ENCODE data around the gene ANAPC4.

ANAPC4 gene

DNA sequence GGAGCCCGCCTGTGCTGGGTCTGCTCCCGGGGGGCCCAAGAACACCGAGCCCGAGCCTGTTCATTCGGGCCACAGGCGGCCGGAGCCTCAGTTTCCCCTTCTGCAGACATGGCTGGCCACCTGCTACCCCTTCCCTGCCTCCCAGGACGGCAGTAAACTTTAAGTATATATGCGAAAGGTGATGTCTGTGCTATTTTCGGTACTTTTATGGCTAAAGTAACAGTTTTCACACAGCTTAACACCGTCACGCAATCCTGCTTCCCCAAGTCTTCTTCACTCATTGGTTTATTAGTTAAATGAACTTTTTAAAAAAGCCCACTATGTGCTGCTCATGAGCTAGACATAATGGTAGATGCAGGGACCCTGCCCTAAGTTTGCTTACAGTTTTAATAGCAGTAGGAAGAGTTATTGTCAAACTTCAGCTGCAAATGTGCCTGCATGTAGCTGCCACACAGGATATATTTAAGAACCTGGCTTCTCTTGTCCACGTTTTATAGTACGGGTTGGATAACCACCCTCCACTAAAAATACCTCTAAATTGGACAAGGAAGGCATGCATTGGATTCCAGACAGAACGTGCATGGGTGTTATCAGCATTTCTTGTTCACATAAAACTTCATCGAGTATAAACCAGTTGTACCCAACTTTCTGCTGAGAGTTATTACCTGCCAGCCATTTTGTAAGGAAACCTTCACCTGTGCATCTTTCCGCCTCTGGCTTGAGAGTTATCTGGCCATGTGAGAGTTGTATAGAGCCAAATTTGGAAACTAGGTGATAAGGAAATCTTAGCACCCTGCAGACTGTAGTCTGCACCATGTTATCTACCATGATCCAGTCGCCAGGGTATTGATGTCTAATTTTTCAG, 741 bp downstream of the ANAPC4 start:
- DNase-seq: peak; percentile 2

DNA sequence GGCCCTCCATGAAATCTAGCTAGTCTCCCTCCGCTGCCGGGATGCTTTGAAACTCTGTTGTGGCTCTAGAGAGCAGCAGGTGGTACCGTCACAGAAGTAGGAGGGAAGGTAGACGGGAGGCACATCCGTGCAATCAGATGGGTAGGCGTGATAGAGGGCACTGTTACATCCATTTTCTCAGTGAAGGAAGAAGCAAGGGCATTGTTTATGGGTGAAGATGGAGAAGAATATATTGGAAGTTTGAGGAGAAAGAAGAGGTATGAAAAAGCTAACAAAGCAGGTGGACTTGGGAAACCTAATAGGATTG, 1.3 kb downstream of the ANAPC4 start:
- no peak for DNase-seq

DNA sequence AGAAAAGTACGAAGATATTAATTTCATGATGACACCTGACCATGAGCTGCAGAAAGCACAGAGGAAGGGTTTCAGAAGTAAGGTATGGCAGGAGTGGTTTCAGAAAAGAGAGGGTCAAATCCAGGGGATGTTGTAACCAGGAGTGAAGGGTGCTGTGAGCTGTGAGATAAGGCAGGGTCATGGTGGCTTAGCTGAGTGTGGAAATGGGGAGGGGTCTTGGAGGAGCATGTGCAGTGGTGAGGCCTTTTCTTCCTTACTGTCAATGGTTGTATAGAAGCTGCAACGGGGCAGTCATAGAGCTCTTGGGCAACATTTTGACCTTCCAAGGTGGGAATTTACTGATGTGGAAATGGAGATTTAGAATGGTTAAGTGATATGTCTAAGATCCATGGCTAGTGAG, 2.5 kb downstream of the ANAPC4 start:
- DNase-seq: no peak

DNA sequence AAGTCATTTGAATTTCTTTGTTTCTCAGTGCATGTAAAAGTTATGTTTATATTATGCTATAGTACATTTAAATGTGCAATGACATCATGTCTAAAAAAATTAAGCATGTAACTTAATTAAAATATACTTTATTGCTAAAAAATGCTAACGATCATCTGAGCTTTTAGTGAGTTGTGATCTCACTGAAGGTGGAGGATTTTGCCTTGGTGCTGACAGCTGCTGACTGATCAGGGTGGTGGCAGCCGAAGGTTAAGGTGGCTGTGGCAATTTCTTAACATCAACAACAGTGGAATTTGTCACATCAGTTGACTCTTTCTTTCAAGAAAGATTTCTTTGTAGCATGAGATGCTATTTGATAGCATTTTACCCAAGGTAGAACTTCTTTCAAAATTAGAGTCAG, 6.6 kb downstream of the ANAPC4 start:
- no peak for DNase-seq

DNA sequence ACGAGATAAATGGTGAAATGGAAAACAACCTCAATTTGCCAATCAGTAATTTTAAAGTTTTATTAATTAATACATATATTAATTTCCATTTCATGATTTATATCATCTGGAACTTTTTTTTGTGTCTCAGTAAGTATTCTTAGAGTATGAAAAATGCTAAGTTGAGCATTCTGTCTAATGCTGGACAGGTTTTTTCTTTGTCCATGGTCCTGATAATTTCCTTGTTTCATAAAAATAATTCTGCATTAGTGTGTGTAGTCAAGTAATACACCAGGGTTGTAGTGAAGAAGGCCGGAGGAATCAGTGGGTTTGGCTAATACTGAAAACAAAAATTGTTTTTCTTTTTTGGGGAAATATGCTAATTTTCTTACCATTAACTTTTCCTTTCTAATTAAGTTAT, 9.9 kb downstream of the ANAPC4 start:
- DNase-seq: no peak

DNA sequence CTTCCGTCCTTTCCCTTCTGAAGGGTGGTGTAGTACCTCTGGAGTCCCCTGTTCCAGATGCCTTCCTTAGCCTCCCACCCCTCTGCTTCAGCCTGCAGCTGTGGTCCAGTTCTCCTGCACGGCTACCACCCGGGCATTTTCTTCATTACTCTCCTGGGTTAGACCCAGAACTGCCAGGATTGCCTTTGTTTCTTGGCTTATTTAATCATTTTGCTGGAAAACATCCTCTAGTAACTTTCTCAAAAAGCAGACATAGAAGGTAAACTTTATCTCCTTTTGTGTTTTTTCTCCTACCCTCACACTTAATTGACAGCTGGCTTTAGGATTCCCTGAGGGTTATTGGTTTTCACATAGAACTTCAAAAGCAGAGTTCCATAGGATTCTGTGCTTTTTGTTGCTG, 20.2 kb downstream of the ANAPC4 start:
- no peak for DNase-seq

DNA sequence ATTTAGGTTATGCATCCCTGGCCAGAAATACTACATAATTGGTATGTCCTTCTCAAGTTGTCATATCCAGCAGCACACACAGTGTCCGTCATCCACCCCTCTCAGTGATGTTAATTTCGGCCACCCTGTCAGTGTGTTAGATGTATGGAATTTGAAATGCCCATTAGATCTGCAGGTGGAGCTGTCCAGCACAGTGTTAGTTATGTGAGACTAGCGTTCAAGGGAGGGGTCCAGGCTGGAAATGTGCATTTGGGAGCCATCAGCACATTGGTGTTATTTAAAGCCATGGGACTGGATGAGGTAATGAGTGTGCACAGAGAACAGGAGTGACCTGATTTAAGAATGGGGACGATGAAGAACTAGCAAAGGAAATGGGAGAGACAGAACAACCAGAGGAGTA, 22.4 kb downstream of the ANAPC4 start:
- DNase-seq: no peak

DNA sequence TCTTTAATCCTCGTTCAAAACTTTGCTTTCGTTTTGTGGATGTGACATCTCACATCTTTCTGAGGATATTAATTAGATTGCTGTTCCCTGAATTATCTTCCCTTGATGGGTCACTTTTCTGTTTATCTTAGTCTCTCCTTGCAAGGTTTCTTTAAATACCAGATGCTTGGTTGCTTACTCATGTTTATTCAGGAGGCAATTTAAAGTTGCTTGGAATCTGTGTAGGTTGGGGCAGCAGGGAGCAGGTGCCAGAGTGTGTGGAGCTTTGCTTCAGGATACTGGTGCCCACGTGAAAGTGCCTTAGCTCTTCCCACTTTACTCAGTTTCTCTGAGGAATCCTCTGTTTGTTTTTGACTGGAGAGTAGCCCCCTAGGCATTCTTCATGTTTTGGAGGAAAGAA, 24.0 kb downstream of the ANAPC4 start:
- DNase-seq: no peak

DNA sequence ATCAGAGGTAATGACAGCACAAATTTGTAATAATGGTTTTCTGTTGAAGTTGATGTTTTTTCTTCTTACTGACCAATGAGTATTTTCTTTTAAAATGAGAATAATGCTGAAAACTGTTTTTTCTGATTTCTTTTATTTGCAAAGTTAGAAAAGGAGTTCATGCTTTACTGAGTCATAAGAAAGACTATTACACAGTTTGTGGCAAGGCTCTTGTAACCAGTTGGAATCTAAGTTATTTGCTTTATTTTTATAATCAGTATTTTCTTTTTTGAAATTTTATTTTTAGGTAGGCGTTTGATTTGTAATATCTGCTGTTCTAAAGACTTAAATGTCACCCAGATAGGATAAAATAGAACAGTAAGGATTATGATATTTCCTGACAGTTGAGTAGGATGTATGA, 25.5 kb downstream of the ANAPC4 start:
- DNase-seq: no peak

DNA sequence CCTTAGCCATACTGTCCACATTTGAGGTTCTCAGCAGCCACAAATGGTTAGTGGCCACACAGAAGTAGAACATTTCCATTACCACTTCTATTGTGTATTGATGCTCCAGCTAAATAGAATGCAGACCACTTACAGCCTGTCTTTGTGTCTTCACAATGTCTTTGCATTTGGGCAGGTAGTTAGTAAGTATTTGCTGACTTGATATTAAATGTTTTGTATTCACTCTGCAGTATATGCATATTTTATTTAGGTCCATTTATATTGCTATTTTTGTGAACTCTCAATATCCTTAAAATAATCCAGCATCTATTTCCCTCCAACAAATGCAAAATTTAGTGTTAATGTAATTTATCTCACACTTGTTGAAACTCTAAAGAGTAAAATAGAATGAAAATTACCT, 26.6 kb downstream of the ANAPC4 start:
- DNase-seq: no peak

DNA sequence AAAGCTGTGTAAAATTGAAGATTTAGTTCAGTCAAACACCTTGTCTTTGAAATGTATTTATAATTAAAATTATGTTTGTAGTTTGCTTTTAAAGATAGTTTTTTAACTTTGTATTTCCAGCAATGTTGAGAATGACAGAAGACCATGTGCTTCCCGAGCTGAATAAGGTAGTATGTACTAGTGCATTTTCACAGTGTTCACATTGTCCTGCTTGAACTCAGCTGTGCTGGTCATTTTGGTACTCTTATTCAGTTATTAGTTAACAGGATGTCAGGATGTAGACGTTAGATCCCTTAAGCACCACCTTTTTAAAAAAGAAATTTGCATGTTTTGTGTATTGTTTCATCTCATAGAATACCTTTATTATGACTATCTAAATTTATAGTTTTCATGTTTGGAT, 28.4 kb downstream of the ANAPC4 start:
- no peak for DNase-seq

DNA sequence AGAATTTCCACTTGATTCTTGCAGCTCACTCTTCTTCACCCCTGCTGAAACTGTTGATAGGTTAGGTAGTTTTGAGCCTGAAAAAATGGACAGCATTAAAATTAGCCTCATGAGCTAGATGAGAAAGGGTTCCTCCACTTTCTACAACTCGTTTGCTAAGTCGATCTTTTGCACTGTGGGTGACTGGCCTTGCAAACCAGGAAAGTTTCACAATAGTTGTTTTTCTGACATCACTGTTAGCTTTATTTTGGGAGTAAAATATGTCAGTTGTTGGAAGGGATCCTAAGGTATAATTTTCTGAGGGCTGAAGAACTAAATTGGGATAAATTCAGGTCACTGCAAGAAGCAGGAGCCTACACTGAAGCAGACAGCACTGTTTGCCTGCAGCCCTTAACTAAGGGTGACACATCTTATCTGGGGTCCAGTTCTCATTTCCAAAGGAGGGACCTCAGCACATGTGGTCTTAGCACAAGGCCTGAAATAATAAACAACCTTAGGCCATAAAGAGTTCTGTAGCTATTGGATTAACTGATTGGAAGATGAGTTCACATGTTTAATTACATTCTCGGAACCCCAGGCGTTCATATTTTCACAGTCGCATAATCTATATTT, 29.1 kb downstream of the ANAPC4 start:
- DNase-seq: no peak

DNA sequence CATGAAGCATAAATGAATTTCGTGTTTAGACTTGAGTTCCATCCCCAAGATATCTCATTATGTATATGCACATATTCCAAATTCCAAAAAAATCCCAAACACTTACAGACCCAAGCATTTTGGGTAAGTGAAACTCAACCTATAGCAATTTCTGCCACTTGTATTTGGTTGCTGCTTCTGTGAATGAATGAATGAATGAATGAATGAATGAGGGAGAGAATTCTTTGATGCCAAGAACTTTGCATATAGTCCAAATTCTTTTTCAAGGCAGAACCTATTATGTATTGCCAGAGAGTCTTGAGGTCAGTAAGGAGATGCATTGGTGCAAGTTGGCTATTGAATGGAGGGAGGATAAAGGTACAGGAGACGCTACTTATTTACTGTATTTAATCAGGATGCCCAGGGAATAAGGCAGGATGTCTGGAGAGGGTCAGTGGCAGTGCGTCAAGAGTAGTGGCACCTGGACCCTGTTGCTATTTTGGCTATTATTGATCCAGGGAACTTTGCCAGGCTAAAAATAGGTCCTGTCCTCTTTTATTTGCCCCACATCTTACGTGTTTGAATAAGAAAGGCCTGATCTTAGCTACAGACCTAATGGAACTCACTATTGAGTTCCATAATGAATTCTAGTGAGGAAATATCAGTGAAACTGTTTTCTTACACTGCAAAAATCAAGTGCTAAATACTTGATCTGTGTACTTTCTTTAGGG, 33.9 kb downstream of the ANAPC4 start:
- DNase-seq: no peak

DNA sequence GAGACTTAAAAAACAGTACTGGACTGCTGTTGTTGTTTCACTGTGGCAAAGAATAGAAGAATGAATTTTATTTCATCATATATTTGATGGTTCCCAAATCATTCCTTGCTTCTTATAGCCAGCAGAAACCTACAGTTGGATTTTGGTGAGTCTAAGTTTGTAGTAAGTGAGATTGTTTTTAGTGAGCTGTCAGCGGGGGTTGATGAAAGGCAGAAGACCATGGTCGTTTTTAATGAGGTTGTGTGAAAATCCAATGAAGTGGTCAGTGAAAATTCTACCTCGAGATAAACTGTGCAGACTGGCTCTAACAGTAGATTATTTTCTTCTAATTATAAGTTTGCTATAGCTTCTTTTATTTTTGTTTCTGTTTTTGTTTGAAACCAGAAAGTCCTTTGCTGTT, 36.2 kb downstream of the ANAPC4 start:
- no peak for DNase-seq

DNA sequence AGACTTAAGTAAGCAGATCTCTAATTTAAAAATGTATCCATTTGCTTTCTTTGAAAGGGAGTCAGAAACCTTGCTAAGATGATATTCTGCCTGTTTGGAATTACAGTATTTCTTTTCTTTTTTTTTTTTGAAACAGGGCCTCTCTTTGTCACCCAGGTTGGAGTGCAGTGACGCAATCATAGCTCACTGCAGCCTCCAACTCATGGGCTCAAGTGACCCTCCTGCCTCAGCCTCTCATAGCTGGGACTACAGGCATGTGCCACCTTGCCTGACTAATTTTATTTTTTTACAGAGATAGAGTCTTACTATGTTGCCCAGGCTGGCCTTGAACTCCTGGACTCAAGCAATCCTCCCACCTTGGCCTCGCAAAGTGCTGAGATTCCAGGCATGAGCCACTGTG, 40.0 kb downstream of the ANAPC4 start:
- DNase-seq: no peak

DNA sequence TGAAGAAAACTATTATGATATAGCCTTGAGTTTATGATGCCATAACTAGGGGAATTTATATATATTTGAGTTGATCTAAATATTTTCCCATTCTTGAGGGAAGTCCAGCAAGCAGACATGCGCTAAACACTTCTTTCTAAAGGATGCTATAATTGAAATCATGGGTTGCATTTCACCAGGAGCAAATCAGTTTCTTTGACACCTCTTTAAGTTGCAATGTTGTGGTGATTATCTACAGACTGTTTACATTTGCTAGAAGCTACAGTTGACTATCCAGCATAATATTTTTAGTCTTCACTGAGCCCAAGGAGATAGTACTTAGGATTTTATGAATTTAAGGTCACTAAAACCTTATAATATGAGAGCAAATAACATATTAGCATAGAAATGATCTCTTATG, 43.9 kb downstream of the ANAPC4 start:
- DNase-seq: no peak

DNA sequence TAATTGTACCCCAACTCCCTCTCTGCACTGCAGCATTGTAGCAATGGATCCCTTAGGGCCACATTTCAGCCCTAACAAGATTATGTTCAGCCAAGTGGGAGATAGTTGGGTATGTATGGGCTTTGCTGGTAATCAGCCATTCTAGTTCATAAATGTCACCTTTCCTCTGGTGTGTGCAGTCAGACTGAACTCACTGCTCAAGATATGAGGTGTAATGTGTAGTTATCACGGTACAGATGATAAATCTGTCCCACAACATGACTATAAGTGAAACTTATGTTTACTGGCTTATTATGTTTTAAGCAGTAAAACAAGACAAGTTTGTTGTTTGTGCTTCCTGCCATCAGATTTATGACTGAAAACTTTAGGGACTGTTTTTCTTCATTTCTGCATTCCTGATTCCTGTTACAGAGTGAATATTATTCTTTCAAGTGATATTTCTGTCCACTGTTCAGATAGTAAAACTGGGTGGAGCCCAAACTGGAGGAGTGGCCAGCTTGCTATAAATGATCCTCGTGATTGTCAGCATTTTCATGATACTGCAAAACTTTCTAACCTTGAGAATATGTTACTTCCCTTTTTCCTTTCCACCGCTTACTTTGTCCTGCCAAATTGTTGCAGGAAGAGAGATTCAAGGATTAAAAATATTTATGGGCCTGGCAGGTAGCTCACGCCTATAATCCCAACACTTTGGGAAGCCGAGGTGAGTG, 44.9 kb downstream of the ANAPC4 start:
- no peak for DNase-seq

DNA sequence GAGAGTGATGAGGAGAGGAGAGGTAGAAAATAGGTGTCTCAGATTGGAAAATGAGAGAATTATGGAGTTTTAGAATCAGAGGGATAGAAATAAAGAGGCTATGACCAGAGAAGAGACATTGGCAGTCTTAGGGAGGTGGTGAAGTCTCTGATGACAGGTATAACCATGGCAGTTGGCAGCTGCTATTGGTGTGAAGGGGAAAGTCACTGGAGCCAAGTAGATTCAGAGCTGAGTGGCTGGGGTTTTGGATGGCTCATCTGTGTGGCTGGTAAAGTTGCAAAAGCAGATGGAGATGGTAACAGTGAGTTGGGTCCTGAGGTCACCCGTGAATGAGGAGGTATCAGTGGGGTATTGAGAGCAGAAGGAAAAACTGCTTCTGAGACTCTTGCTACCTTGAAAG, 46.5 kb downstream of the ANAPC4 start:
- no peak for DNase-seq

DNA sequence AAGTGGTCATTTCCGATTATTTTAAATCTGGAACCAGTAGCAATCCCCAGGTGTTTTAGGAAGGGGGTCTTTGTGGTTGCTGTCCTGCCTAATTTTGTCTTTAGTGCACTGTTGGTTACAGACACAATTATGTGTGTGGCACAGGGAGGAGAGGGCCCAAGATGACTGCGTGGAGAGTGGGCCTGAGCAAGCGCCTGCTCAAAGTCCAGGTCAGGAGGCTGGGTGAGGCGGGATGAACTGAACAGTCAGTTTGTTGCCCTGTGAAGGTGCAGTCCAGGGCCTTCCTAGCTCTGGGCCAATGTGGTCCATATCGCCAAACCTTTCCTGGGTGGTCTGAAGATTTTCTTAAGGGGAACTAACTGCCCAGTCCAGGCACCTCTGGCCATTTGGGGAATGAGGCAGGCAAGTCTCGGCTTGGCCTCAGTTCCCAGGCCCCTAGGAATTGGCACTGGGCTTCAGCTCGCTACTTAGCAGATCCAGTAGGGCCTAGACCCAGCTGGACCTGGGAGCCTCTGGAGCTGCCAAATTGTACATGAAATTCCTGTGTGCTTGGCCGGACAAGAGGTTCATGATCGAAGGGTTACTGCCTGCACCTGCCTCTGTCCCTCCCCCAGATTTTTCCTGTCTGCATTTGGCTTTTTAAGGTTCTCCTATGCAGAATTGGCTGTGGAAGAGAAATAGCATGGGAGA, 47.6 kb downstream of the ANAPC4 start:
- no peak for DNase-seq

DNA sequence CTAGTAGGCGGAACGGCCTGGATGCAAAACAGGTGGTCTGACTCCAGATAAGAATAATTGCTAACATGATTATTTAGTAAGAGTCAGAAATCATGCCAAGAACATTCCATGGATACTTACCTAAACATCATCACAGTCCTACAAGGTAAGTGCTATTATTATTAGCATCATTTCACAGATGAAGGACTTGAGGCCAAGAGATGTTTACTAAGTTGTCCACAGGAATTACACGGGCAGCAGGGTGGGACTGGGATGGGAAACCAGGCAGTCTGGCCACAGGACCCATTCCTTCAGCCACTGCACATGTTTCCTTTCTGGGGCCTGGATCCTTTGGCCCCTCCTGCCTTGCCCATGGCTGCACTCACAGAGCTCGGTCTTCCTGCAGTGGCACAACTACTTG, 48.3 kb downstream of the ANAPC4 start:
- DNase-seq: no peak

DNA sequence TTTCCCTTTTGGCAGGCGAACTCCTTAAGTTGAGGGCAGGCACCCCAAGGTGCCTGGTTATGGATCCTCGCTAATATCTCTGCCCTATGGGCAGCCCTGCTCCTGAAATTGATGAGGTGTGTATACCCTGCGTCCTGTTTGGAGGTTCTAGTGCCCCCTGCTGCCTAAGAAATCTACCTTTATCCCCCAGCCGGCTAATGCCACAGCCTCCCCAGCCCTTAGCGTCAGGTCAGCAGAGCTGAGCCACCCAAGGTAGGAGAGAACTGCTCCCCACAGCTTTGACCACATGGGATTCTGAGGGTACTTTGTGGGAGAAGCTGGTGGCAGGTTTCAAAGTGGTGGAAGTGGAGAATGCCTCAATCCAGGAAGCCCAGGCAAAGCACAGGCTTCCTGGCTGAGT, 50.8 kb downstream of the ANAPC4 start:
- no peak for DNase-seq

DNA sequence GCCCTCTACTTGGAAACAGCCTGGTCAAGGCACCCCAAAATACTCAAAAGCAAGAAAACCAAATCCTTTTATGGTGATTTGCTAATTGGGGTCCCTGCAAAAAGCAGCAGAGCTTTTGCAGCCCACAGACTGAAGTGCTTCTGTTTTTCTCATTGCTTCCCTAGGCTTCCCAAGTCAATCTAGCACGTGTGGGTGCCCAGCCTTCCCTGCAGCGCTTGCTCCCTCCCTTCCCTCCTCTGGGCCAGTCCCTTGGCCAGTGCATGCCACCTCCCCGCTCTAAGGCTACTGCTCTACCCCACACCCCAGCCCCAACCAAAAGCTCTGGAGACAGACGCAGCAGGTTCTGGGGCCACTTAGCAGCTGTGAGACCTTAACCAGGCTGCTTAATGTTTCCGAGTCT, 53.6 kb downstream of the ANAPC4 start:
- no peak for DNase-seq
